ENCODE data around the gene CDH8.

DNA sequence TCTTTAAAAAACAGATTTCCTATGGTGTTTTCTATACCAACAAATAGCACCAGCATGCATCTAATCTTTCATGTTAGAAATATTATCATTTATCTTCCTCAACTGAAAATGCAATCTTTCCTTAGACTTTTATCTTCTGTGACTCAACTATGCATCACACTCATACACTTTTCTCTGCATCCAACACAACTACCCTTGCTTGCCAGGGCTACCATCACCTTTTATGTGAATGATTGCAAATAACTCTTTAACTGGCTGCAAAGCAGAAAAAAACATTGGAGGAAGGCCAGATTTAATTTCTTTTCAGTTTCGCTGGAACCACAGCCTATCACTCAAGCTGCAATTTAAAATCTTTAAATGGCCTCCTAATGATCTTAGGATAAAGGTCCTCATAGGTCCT, 212.9 kb downstream of the CDH8 start:
- TF ChIP-seq CTCF (conservative IDR thresholded peaks at IDR 0.05; ENCODE audit: low read depth, low read length) (no peak), MAZ (IDR thresholded peaks at IDR 0.05; ENCODE audit: borderline replicate concordance, low read depth, low read length) (no peak), USF2 (IDR thresholded peaks at IDR 0.05; ENCODE audit: low read depth, low read length) (no peak)
